IPS DF 19.7 (cell line): Measurements from ENCODE around the gene S100A8.

Experiments
- DNase-seq: peaks from one replicate; pipeline ENCODE4 v3.0.0-alpha.2; 2013; ENCODE audit warnings: low read depth, low spot score

Gene S100A8

GRCh38 chr1:153392822-153393221 lies 1.9 kb upstream of the S100A8 start:
- DNase-seq, result no peak

GRCh38 chr1:153392258-153392657 lies 1.4 kb upstream of the S100A8 start:
- DNase-seq, result no peak

- no peak for DNase-seq
These were observed 647 bp downstream of the S100A8 start for GRCh38 chr1:153389973-153390879.

GRCh38 chr1:153389401-153389800 lies 1.5 kb downstream of the S100A8 start:
- no peak for DNase-seq

GRCh38 chr1:153387785-153388184 lies 3.1 kb downstream of the S100A8 start:
- DNase-seq, result no peak

GRCh38 chr1:153387001-153387400 lies 3.9 kb downstream of the S100A8 start:
- DNase-seq, result no peak

GRCh38 chr1:153386500-153386901 lies 4.4 kb downstream of the S100A8 start:
- no peak for DNase-seq

- DNase-seq, result no peak
These were observed 5.8 kb downstream of the S100A8 start for GRCh38 chr1:153384958-153385580.

- DNase-seq, result no peak
These were observed 10.2 kb downstream of the S100A8 start for GRCh38 chr1:153380711-153381110.

- no peak for DNase-seq
These were observed 11.3 kb downstream of the S100A8 start for GRCh38 chr1:153379591-153379990.

GRCh38 chr1:153375511-153375910 lies 15.4 kb downstream of the S100A8 start, which contains the start of gene S100A12:
Gene S100A12 (minus strand): TSS chr1:153375621. CDS start chr1:153374592, 1,029 bp downstream.
- no peak for DNase-seq

- DNase-seq, result no peak
These were observed 16.8 kb downstream of the S100A8 start for GRCh38 chr1:153374071-153374470.

GRCh38 chr1:153372571-153372970 lies 18.3 kb downstream of the S100A8 start:
- DNase-seq, result no peak

- DNase-seq, result no peak
These were observed 19.6 kb downstream of the S100A8 start for GRCh38 chr1:153371231-153371630.

- DNase-seq, result no peak
These were observed 20.7 kb downstream of the S100A8 start for GRCh38 chr1:153370146-153370545.

- DNase-seq, result no peak
These were observed 22.4 kb downstream of the S100A8 start for GRCh38 chr1:153368495-153368894.

- no peak for DNase-seq
These were observed 23.8 kb downstream of the S100A8 start for GRCh38 chr1:153367090-153367489.

- no peak for DNase-seq
These were observed 24.6 kb downstream of the S100A8 start for GRCh38 chr1:153366261-153366660.

- no peak for DNase-seq
These were observed 25.2 kb downstream of the S100A8 start for GRCh38 chr1:153365696-153366095.

GRCh38 chr1:153364766-153365666 lies 25.9 kb downstream of the S100A8 start:
- DNase-seq, result no peak

GRCh38 chr1:153364156-153364555 lies 26.7 kb downstream of the S100A8 start:
- no peak for DNase-seq

GRCh38 chr1:153363641-153364040 lies 27.2 kb downstream of the S100A8 start:
- DNase-seq, result no peak
